Astrocyte of the spinal cord (primary cell): ENCODE data around the gene LIPT2.

Experiments used
- DNase-seq: peaks from one replicate; pipeline ENCODE4 v3.0.0; 2011; ENCODE audit warnings: low read depth, low spot score
- H3K4me3 ChIP-seq: 2 replicates; pipeline ENCODE4 v1.5.1; 2011; ENCODE audit warnings: low read depth, mild to moderate bottlenecking, low read length, moderate library complexity
- CTCF ChIP-seq: IDR thresholded peaks from 2 replicates; pipeline ENCODE4 v1.5.1; 2012; ENCODE audit warnings: low read depth, mild to moderate bottlenecking, low read length, inconsistent platforms
- in situ Hi-C: cut with HindIII; loops from 2 replicates; pipeline ENCODE4 v1.10.0; 2017; ENCODE audit warnings: low sequenced_read_pairs

Gene LIPT2

DNA sequence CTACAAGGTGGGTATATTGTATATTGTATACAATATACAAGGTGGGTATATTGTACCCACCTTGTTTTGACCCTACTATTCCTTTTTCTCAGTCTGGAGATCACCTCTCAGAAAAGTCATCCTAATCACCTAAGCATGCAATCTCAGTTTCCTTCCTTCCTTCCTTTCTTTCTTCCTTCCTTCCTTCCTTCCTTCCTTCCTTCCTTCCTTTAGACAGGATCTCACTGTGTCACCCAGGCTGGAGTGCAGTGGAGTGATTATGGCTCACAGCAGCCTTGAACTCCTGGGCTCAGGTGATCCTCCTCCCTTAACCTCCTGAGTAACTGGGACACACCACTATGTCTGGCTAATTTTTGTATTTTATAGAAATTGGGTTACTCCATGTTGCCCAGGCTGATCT, 25.0 kb downstream of the LIPT2 start:
- no peak overlapping the region for H3K4me3 ChIP-seq
- no peak for TF ChIP-seq CTCF
- no peak for DNase-seq
- in situ Hi-C loops, result no loop called here

GRCh38 chr11:74468058-74468457, 25.5 kb downstream of the LIPT2 start:
- DNase-seq, result no peak
- in situ Hi-C loops, result no loop called here
- no peak overlapping the region for H3K4me3 ChIP-seq
- TF ChIP-seq CTCF, result no peak

GRCh38 chr11:74466916-74467885, 26.3 kb downstream of the LIPT2 start, which contains the start of gene KCNE3:
Gene KCNE3 (minus strand): TSS chr11:74467549. CDS start chr11:74457563, 9,986 bp downstream.
- peak; percentile 48 for DNase-seq
- no peak for TF ChIP-seq CTCF
- H3K4me3 ChIP-seq, result peak within 1 kb of the TSS; percentile 50
- in situ Hi-C loops, result no loop called here

DNA sequence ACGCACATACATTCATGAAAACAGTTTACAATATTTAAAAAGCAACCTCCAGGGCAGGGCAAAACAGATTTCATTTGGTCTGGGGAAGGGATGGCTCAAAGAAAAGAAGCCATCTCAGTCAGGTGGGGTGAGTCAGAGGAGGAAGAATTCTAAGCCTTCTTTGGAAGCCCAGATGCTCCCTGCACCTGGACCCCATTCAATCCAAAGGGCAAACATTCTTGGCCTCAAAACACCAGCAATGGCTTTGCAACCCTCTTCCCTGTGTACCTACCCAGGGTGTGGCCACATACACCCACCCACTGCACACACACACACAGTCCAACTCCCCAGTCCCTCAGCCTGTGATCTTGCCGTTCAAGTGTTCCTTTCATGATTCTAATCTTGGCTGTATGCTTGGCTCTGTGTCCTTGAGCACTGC, 28.2 kb downstream of the LIPT2 start:
- DNase-seq, result no peak
- H3K4me3 ChIP-seq, result no peak overlapping the region
- TF ChIP-seq CTCF, result no peak
- in situ Hi-C loops, result no loop called here

DNA sequence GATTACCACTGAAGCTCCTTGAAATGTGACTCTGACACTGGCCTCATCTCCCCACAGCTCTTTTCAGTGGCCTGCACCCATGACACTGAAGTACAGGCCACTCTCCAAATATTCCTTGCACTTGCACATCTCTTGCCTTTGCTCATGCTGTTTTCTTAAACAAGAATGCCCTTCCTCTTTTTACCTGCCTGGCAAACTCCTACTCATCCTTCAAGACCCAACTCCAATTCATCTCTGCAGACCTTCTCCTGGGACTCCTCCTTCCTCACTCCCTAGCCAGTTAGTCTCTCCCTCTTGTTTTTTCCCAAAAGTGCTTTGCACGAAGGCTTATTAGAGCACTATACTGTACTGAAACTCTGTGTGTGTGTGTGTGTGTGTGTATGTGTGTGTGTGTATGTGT, 28.8 kb downstream of the LIPT2 start:
- in situ Hi-C loops, result no loop called here
- DNase-seq, result no peak

GRCh38 chr11:74463216-74463615, 30.3 kb downstream of the LIPT2 start:
- no peak overlapping the region for H3K4me3 ChIP-seq
- TF ChIP-seq CTCF, result no peak
- in situ Hi-C loops, result no loop called here
- DNase-seq, result no peak

More for the DNA sequence above, 28.8 kb downstream of the LIPT2 start:
- H3K4me3 ChIP-seq, result no peak overlapping the region
- no peak for TF ChIP-seq CTCF
